ENCODE data around the gene ITGAV. TPM values are rescaled to one million over a fixed set of nuclear protein-coding genes. Genes with fewer than 3 reads are reported as not detected.

ITGAV gene
- total and polyA plus RNA-seq, 2 donors (not counting 1 experiment from before 2014, with no cell fraction given): 121 to 205 TPM

DNA sequence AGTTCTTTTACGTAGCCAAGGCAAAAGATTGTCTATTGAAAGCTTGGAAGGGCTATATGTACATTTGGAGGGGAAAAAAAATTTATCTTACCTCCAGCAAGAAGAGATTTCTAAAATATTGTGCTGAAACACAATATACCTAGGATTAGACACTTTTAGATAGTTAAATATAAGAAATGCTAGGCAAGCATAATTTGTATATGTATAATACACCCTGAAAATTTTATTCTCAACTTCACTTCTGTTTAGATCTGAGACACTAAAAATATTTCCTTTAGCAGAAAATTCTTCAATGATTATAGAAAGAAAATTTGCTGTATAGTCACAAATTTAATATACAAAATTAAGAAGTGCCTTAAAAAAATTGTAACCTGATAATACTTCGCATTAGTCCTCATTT, 42.6 kb downstream of the ITGAV start:
- Histone ChIP-seq H4K20me1 (ENCODE audit: control insufficient read depth, extremely low read depth, insufficient read depth, low read length) (no peaks in the 10 kb centered on the region), H3K27ac (ENCODE audit: insufficient read depth, low read length) (no peak overlapping the region), H3K9me3 (ENCODE audit: control insufficient read depth, insufficient read depth, low read depth, low read length) (no peaks in the 10 kb centered on the region), H3K4me2 (ENCODE audit: extremely low read depth, insufficient read depth, low read length) (no peak overlapping the region), H3K4me1 (ENCODE audit: control insufficient read depth, extremely low read depth, insufficient read depth, low read length) (no peaks in the 10 kb centered on the region), H3K4me3 (replicated peaks in 1 of 4; ENCODE audit: control extremely low read depth in 1 of 4, insufficient read depth in 1 of 4, low read depth in 3 of 4, low read length in 4 of 4) (no peak overlapping the region), H3K79me2 (ENCODE audit: control insufficient read depth, insufficient read depth, low read length) (no peaks in the 10 kb centered on the region), H2AFZ (ENCODE audit: low read length) (no peak overlapping the region), H3K9ac (ENCODE audit: insufficient read depth, low read length) (no peak overlapping the region), H3K27me3 (ENCODE audit: control insufficient read depth, insufficient read depth, low read length) (no peaks in the 10 kb centered on the region), H3K36me3 (ENCODE audit: control insufficient read depth, insufficient read depth, low read length) (no peaks in the 10 kb centered on the region)
- no peak for TF ChIP-seq EZH2 (IDR thresholded peaks at IDR 0.05; ENCODE audit: low read length, missing control alignments)
- TF ChIP-seq, protein P1, sequence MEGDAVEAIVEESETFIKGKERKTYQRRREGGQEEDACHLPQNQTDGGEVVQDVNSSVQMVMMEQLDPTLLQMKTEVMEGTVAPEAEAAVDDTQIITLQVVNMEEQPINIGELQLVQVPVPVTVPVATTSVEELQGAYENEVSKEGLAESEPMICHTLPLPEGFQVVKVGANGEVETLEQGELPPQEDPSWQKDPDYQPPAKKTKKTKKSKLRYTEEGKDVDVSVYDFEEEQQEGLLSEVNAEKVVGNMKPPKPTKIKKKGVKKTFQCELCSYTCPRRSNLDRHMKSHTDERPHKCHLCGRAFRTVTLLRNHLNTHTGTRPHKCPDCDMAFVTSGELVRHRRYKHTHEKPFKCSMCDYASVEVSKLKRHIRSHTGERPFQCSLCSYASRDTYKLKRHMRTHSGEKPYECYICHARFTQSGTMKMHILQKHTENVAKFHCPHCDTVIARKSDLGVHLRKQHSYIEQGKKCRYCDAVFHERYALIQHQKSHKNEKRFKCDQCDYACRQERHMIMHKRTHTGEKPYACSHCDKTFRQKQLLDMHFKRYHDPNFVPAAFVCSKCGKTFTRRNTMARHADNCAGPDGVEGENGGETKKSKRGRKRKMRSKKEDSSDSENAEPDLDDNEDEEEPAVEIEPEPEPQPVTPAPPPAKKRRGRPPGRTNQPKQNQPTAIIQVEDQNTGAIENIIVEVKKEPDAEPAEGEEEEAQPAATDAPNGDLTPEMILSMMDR (conservative IDR thresholded peaks at IDR 0.05 in 1 of 2, IDR thresholded peaks at IDR 0.05 in 1 of 2; ENCODE audit: low read depth in 1 of 2, low read length in 2 of 2): no peak
- no peak for DNase-seq (ENCODE audit: low read depth in 2 of 2)

DNA sequence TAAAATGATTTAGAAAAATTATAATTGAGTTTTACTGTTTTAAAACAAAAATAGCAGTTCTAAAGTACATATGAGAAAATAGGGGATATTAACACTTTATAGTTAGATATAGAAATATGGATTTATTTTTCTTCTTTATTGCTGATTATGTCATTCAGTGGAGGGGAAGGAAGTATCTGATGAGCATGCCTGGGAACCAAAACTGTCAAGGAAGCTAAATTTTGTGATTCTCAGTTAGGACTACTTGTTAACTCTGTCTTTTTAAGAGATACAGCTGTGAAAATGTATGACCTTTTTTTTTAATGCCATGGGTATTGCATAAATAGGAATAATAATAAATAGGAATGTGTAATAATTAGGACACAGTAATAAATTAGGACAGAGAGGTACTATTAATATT, 44.8 kb downstream of the ITGAV start:
- Histone ChIP-seq H3K36me3 (ENCODE audit: control insufficient read depth, insufficient read depth, low read length) (no peaks in the 10 kb centered on the region), H3K79me2 (ENCODE audit: control insufficient read depth, insufficient read depth, low read length) (no peaks in the 10 kb centered on the region), H3K4me2 (ENCODE audit: extremely low read depth, insufficient read depth, low read length) (no peak overlapping the region), H4K20me1 (ENCODE audit: control insufficient read depth, extremely low read depth, insufficient read depth, low read length) (no peaks in the 10 kb centered on the region), H3K27me3 (ENCODE audit: control insufficient read depth, insufficient read depth, low read length) (no peaks in the 10 kb centered on the region), H2AFZ (ENCODE audit: low read length) (no peak overlapping the region), H3K9ac (ENCODE audit: insufficient read depth, low read length) (no peak overlapping the region), H3K4me1 (ENCODE audit: control insufficient read depth, extremely low read depth, insufficient read depth, low read length) (no peaks in the 10 kb centered on the region), H3K4me3 (replicated peaks in 1 of 4; ENCODE audit: control extremely low read depth in 1 of 4, insufficient read depth in 1 of 4, low read depth in 3 of 4, low read length in 4 of 4) (no peak overlapping the region), H3K27ac (ENCODE audit: insufficient read depth, low read length) (no peak overlapping the region), H3K9me3 (ENCODE audit: control insufficient read depth, insufficient read depth, low read depth, low read length) (no peaks in the 10 kb centered on the region)
- no peak for DNase-seq (ENCODE audit: low read depth in 2 of 2)
- TF ChIP-seq, protein P1 (conservative IDR thresholded peaks at IDR 0.05 in 1 of 2, IDR thresholded peaks at IDR 0.05 in 1 of 2; ENCODE audit: low read depth in 1 of 2, low read length in 2 of 2): no peak
- TF ChIP-seq EZH2 (IDR thresholded peaks at IDR 0.05; ENCODE audit: low read length, missing control alignments): no peak

DNA sequence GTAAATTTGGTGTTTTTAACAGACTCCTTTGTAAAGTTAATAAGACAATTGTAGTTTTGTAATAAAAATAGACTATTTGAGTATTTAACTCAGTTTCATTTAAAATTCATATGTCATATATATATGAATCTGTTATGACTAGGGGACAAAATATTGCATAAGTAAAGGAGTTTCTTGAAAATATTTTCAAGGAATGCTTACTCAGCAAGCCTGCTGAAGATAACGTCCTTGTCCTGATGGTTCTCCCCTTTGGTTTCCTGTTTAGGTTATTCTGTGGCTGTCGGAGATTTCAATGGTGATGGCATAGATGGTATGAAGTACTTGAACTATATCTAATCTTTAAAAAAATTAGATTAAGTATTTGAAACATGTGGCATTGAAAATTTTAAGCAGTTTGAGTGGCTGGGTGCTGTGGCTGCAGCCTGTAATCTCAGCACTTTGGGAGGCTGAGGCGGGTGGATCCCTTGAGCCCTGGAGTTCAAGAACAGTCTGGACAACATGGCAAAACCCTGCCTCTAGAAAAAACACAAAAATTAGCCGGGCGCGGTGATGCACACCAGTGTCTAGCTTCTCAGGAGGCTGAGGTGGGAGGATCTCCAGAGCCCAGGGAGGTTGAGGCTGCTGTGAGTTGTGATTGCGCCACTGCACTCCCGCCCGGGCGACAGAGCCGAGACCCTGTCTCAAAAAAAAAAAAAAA, 47.1 kb downstream of the ITGAV start:
- Histone ChIP-seq H3K36me3 (ENCODE audit: control insufficient read depth, insufficient read depth, low read length) (peaks cover 4% of the 10 kb centered on the region), H4K20me1 (ENCODE audit: control insufficient read depth, extremely low read depth, insufficient read depth, low read length) (no peaks in the 10 kb centered on the region), H3K9me3 (ENCODE audit: control insufficient read depth, insufficient read depth, low read depth, low read length) (no peaks in the 10 kb centered on the region), H3K27me3 (ENCODE audit: control insufficient read depth, insufficient read depth, low read length) (no peaks in the 10 kb centered on the region), H3K9ac (ENCODE audit: insufficient read depth, low read length) (no peak overlapping the region), H3K4me3 (replicated peaks in 1 of 4; ENCODE audit: control extremely low read depth in 1 of 4, insufficient read depth in 1 of 4, low read depth in 3 of 4, low read length in 4 of 4) (no peak overlapping the region), H3K4me2 (ENCODE audit: extremely low read depth, insufficient read depth, low read length) (no peak overlapping the region), H3K27ac (ENCODE audit: insufficient read depth, low read length) (no peak overlapping the region), H3K79me2 (ENCODE audit: control insufficient read depth, insufficient read depth, low read length) (no peaks in the 10 kb centered on the region), H3K4me1 (ENCODE audit: control insufficient read depth, extremely low read depth, insufficient read depth, low read length) (peaks cover 3% of the 10 kb centered on the region), H2AFZ (ENCODE audit: low read length) (no peak overlapping the region)
- no peak for DNase-seq (ENCODE audit: low read depth in 2 of 2)
- TF ChIP-seq EZH2 (IDR thresholded peaks at IDR 0.05; ENCODE audit: low read length, missing control alignments): no peak
- TF ChIP-seq, protein P1 (conservative IDR thresholded peaks at IDR 0.05 in 1 of 2, IDR thresholded peaks at IDR 0.05 in 1 of 2; ENCODE audit: low read depth in 1 of 2, low read length in 2 of 2): no peak
